Gastrocnemius medialis (tissue), 4 donors: ENCODE measurements around the gene LYRM2. TPM values are rescaled to one million over a fixed set of nuclear protein-coding genes. Genes with fewer than 3 reads are reported as not detected.

ENCODE experiments used
- ATAC-seq, 2 donors: fragments of 150-250 bp; one replicate each; pipeline ENCODE4 v1.9.1; 2016
- DNase-seq, 2 donors: peaks; one replicate each; pipeline ENCODE4 v3.0.0-alpha.2; 2019
- H3K27ac ChIP-seq, 4 donors: fragments of 200-600 bp; sonication (generic); 1 replicate in 1 of 4; 2 replicates in 3 of 4; pipeline ENCODE4 v1.5.1; 2016 to 2018; ENCODE audit warnings: mild to moderate bottlenecking in 2 of 4, moderate library complexity in 1 of 4
- H3K27me3 ChIP-seq, 3 donors: fragments of 200-600 bp; sonication (generic) in 2 of 3; 1 replicate in 1 of 3; 2 replicates in 2 of 3; pipeline versions ENCODE4 v1.5.1 to v1.6.0; 2016 to 2019; ENCODE audit warnings: mild to moderate bottlenecking in 1 of 3, moderate library complexity in 1 of 3
- H3K36me3 ChIP-seq, 2 donors: fragments of 200-600 bp; sonication (generic) in 1 of 2; one replicate each; pipeline ENCODE4 v1.5.1; 2017 to 2018
- H3K4me1 ChIP-seq, 2 donors: fragments of 200-600 bp; sonication (generic) in 1 of 2; one replicate each; pipeline ENCODE4 v1.5.1; 2016 to 2017; ENCODE audit warnings: mild to moderate bottlenecking in 2 of 2
- H3K4me3 ChIP-seq, 4 donors: fragments of 200-600 bp; sonication (generic) in 3 of 4; 1 replicate in 1 of 4; 2 replicates in 3 of 4; pipeline ENCODE4 v1.5.1; 2016 to 2019; ENCODE audit warnings: mild to moderate bottlenecking in 2 of 4
- H3K9me3 ChIP-seq, 3 donors: fragments of 200-600 bp; sonication (generic) in 2 of 3; 1 replicate in 1 of 3; 2 replicates in 2 of 3; pipeline ENCODE4 v1.5.1; 2016 to 2019
- POLR2A ChIP-seq, 2 donors: fragments of 450-650 bp; IDR thresholded peaks; one replicate each; pipeline ENCODE4 v1.6.1; 2017; ENCODE audit warnings: antibody characterized with exemption in 2 of 2, mild to moderate bottlenecking in 2 of 2, moderate library complexity in 2 of 2
- in situ Hi-C, 4 donors: fragments of 200-750 bp; cut with MboI; loops; one replicate each; pipeline versions ENCODE4 v1.15.0 to v1.8.0; 2017; ENCODE audit warnings: low sequenced_read_pairs in 4 of 4
- intact Hi-C: fragments of 100-400 bp; cut with DNase I; formaldehyde crosslinking; loops from one replicate; pipeline ENCODE4 v1.15.1; 2023; ENCODE audit warnings: low total_unique reads
- total RNA-seq, 4 donors: library from RNA; depleted of rRNA; stranded (reverse); fragments of >200 nt; gene quantifications; one replicate each; pipeline versions ENCODE4 v1.1.0 to v1.2.3, GENCODE V29; 2016
- TF ChIP-seq, protein P1 (sequence below), 5 experiments: fragments of 450-650 bp in 3 of 5; fragments of 200-600 bp in 2 of 5; sonication (generic) in 2 of 5; IDR thresholded peaks in 4 of 5; conservative IDR thresholded peaks in 1 of 5; 1 replicate in 4 of 5; 2 replicates in 1 of 5; pipeline ENCODE4 v1.5.1; 2016 to 2019; ENCODE audit warnings: antibody characterized with exemption in 5 of 5, mild to moderate bottlenecking in 3 of 5, moderate library complexity in 3 of 5

Gene LYRM2
- total RNA-seq, 4 donors from 2014 or later: 15.8 to 40.2 (median 23.3) TPM

DNA sequence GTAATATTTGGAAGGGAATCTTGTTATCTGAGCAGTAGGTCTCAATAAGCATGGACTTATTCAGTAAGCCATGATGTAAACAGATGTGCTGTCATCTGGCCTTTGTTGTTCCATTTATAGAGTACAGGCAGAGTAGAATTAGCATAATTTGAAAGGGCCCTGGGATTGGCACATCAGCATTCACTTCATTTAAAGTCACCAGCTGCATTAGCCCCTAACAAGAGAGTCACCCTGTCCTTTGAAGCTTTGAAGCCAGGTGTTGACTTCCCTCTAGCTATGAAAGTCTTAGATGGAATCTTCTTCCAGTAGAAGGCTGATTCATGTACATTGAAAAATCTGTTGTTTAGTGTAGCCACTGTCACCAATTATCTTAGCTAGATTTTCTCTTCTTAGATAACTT, 109.7 kb downstream of the LYRM2 start:
- DNase-seq (no peak), ATAC-seq (no peak)
- intact Hi-C loops (no loop called here), in situ Hi-C loops (no loop called here)
- H3K9me3 ChIP-seq: no peaks in the 10 kb centered on the region
- peaks cover 18 to 21% of the 10 kb centered on the region in 2 donors for H3K4me1 ChIP-seq
- no peaks in the 10 kb centered on the region for H3K27me3 ChIP-seq
- no peaks in the 10 kb centered on the region for H3K36me3 ChIP-seq
- no peak for TF ChIP-seq POLR2A (IDR thresholded peaks at IDR 0.05)
- TF ChIP-seq, protein P1, sequence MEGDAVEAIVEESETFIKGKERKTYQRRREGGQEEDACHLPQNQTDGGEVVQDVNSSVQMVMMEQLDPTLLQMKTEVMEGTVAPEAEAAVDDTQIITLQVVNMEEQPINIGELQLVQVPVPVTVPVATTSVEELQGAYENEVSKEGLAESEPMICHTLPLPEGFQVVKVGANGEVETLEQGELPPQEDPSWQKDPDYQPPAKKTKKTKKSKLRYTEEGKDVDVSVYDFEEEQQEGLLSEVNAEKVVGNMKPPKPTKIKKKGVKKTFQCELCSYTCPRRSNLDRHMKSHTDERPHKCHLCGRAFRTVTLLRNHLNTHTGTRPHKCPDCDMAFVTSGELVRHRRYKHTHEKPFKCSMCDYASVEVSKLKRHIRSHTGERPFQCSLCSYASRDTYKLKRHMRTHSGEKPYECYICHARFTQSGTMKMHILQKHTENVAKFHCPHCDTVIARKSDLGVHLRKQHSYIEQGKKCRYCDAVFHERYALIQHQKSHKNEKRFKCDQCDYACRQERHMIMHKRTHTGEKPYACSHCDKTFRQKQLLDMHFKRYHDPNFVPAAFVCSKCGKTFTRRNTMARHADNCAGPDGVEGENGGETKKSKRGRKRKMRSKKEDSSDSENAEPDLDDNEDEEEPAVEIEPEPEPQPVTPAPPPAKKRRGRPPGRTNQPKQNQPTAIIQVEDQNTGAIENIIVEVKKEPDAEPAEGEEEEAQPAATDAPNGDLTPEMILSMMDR (IDR thresholded peaks at IDR 0.05 in 4 of 5, conservative IDR thresholded peaks at IDR 0.05 in 1 of 5): no peak
- no peak overlapping the region for H3K4me3 ChIP-seq
- no peak overlapping the region for H3K27ac ChIP-seq

DNA sequence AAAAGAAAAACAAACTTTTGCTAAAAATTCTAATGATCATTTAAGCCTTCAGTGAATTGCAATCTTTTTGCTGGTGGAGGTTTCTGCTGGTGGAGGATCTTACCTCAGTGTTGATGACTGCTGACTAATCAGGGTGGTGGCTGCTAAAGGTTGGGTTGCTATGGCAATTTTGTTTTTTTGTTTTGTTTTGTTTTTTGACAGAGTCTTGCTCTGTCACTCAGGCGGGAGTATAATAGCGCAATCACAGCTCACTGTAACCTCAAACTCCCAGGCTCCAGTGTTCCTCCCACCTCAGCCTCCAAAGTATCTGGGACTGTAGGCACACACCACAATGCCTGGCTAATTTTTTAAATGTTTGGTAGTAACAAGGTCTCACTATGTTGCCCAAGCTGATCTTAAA, 110.9 kb downstream of the LYRM2 start:
- in situ Hi-C loops: no loop called here
- no peak overlapping the region for H3K4me3 ChIP-seq
- ATAC-seq: no peak
- H3K27me3 ChIP-seq: no peaks in the 10 kb centered on the region
- no peak overlapping the region for H3K27ac ChIP-seq
- intact Hi-C loops: no loop called here
- DNase-seq: no peak
- peaks cover 18 to 33% of the 10 kb centered on the region in 2 donors for H3K4me1 ChIP-seq
- no peak for TF ChIP-seq POLR2A (IDR thresholded peaks at IDR 0.05)
- TF ChIP-seq, protein P1 (IDR thresholded peaks at IDR 0.05 in 4 of 5, conservative IDR thresholded peaks at IDR 0.05 in 1 of 5): no peak
- H3K36me3 ChIP-seq: no peaks in the 10 kb centered on the region
- no peaks in the 10 kb centered on the region for H3K9me3 ChIP-seq

DNA sequence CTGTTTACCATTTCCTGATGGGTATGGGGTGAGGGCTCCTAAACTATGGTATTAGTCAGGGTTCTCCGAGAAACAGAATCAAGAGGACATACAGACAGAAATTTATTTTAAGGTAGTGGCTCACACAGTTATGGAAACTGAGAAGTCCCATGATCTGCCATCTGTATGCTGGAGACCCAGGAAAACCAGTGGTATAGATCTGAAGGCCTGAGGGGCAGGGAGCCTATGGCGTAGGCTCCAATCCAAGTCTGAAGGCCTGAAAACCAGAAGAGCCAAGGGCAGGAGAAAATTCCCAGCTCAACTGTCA, 112.0 kb downstream of the LYRM2 start:
- Histone ChIP-seq H3K9me3 (no peaks in the 10 kb centered on the region), H3K36me3 (no peaks in the 10 kb centered on the region), H3K27me3 (no peaks in the 10 kb centered on the region), H3K4me1 (peaks cover 18 to 33% of the 10 kb centered on the region in 2 donors), H3K4me3 (no peak overlapping the region), H3K27ac (peak overlapping the region; percentile 36 to 63 (median 45))
- TF ChIP-seq, protein P1 (IDR thresholded peaks at IDR 0.05 in 4 of 5, conservative IDR thresholded peaks at IDR 0.05 in 1 of 5): no peak
- TF ChIP-seq POLR2A (IDR thresholded peaks at IDR 0.05): no peak
- intact Hi-C loops (no loop called here), in situ Hi-C loops (no loop called here)
- ATAC-seq: peak; percentile 56 to 71
- no peak for DNase-seq

DNA sequence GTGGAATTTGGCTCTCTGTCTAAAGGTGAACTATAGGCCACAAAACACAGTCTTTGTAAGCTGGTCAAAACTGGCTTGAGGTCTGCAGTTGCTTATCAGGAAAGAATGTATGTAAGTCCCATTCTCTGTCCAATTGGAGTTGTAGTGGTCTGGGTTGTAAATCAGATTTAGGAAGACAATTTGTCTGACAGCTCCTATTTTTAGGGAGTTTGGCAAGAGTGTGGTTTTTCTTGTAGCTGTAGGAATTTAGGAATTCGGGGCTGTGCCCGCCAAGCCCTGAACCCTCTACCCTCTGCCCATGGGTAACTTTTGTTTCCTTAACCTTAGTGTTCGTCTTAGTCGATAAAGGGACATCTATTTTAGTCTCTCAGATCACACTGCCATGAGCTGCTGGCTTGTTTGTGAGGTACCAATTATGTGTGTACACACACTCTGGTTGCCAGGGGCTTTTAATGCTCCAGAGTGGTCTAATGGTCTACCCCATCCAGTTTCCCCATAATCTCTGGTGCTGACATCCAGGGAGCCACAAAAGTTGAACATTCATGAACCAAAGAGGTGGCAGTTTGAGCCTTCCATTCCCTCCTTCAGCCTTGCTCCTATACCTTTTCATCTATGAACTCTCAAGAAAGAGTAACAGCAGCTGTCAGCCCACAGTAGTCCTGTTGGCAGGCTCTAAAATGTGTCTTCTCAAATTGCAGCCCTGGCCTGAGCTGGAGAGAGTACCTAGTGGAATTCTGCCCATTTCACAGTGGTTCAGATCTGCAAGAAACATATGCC, 112.6 kb downstream of the LYRM2 start:
- ATAC-seq (peak; percentile 82 to 95), DNase-seq (peak; percentile 8 to 35)
- Histone ChIP-seq H3K27me3 (no peaks in the 10 kb centered on the region), H3K9me3 (no peaks in the 10 kb centered on the region), H3K36me3 (no peaks in the 10 kb centered on the region), H3K27ac (peak overlapping the region; percentile 36 to 63 (median 45)), H3K4me1 (peaks cover 18 to 33% of the 10 kb centered on the region in 2 donors), H3K4me3 (no peak overlapping the region)
- intact Hi-C loops (no loop called here), in situ Hi-C loops (no loop called here)
- TF ChIP-seq POLR2A (IDR thresholded peaks at IDR 0.05): no peak
- TF ChIP-seq, protein P1 (IDR thresholded peaks at IDR 0.05 in 4 of 5, conservative IDR thresholded peaks at IDR 0.05 in 1 of 5): no peak
